CD14-positive monocyte (primary cell): ENCODE data around the gene OR7C1. TPM values are rescaled to one million over a fixed set of nuclear protein-coding genes. Genes with fewer than 3 reads are reported as not detected.
A peak's percentile ranks its signal among the peaks of the same experiment; 100 is the strongest.

ENCODE experiments used
- DNase-seq, 3 donors: peaks; one replicate each; pipeline ENCODE4 v3.0.0-alpha.2; 2011 to 2022
- H2AFZ ChIP-seq: 2 replicates; pipeline ENCODE4 v1.6.0; 2012; ENCODE audit warnings: mild to moderate bottlenecking, low read depth, low read length, inconsistent platforms; ENCODE audit not compliant: insufficient read depth, poor library complexity, severe bottlenecking
- H3K27ac ChIP-seq, 2 donors: 1 replicate in 1 of 2; 2 replicates in 1 of 2; pipeline ENCODE4 v1.5.1; 2012 to 2013; ENCODE audit warnings: low read length in 2 of 2, control low read depth in 1 of 2, inconsistent platforms in 1 of 2, low read depth in 1 of 2, mild to moderate bottlenecking in 1 of 2
- H3K27me3 ChIP-seq, 2 donors: one replicate each; pipeline versions ENCODE4 v1.6.0 to v1.6.1; 2011 to 2013; ENCODE audit warnings: low read length in 2 of 2; ENCODE audit not compliant: control insufficient read depth in 2 of 2, insufficient read depth in 2 of 2
- H3K36me3 ChIP-seq, 2 donors: replicated peaks in 1 of 2; 1 replicate in 1 of 2; 2 replicates in 1 of 2; pipeline versions ENCODE4 v1.5.1 to v1.6.1; 2012 to 2013; ENCODE audit warnings: low read length in 2 of 2, control low read depth in 1 of 2, inconsistent platforms in 1 of 2, mild to moderate bottlenecking in 1 of 2; ENCODE audit not compliant: insufficient read depth in 2 of 2, control insufficient read depth in 1 of 2
- H3K4me1 ChIP-seq, 2 donors: 1 replicate in 1 of 2; 2 replicates in 1 of 2; pipeline versions ENCODE4 v1.5.1 to v1.6.1; 2012 to 2013; ENCODE audit warnings: low read length in 2 of 2, control low read depth in 1 of 2, inconsistent platforms in 1 of 2, mild to moderate bottlenecking in 1 of 2, moderate library complexity in 1 of 2; ENCODE audit not compliant: insufficient read depth in 2 of 2, control insufficient read depth in 1 of 2
- H3K4me2 ChIP-seq: replicated peaks from 2 replicates; pipeline ENCODE3; 2012; ENCODE audit warnings: low read length, moderate library complexity, mild to moderate bottlenecking; ENCODE audit not compliant: poor library complexity, severe bottlenecking; ENCODE audit errors: extremely low read depth
- H3K4me3 ChIP-seq, 3 experiments: fragments of 200-600 bp in 1 of 3; sonication (generic) in 1 of 3; replicated peaks in 1 of 3; 1 replicate in 2 of 3; 2 replicates in 1 of 3; pipeline ENCODE4 v1.5.1; 2011 to 2013; ENCODE audit warnings: low read length in 3 of 3, mild to moderate bottlenecking in 3 of 3, control low read depth in 2 of 3, low read depth in 2 of 3, inconsistent platforms in 1 of 3, moderate library complexity in 1 of 3
- H3K79me2 ChIP-seq: 2 replicates; pipeline ENCODE4 v1.6.0; 2012; ENCODE audit warnings: mild to moderate bottlenecking, control low read depth, inconsistent platforms, low read length, moderate library complexity; ENCODE audit not compliant: insufficient read depth
- H3K9ac ChIP-seq: 2 replicates; pipeline ENCODE4 v1.6.0; 2017; ENCODE audit warnings: low read length, mild to moderate bottlenecking; ENCODE audit not compliant: insufficient read depth, poor library complexity, severe bottlenecking
- H3K9me3 ChIP-seq, 2 donors: replicated peaks in 1 of 2; 1 replicate in 1 of 2; 2 replicates in 1 of 2; pipeline versions ENCODE4 v1.5.1 to v1.6.1; 2012 to 2013; ENCODE audit warnings: low read length in 2 of 2, control low read depth in 1 of 2; ENCODE audit not compliant: control insufficient read depth in 1 of 2, insufficient read depth in 1 of 2
- H4K20me1 ChIP-seq: 2 replicates; pipeline ENCODE4 v1.6.0; 2012; ENCODE audit warnings: mild to moderate bottlenecking, low read length, control low read depth, moderate library complexity; ENCODE audit not compliant: insufficient read depth
- H3K27ac Mint-ChIP-seq, 7 donors: one replicate each; pipeline ENCODE4 v1.8.0; 2020; ENCODE audit warnings: mild to moderate bottlenecking in 7 of 7, mixed read lengths in 7 of 7, moderate library complexity in 6 of 7, inconsistent platforms in 2 of 7
- H3K27me3 Mint-ChIP-seq, 3 donors: one replicate each; pipeline ENCODE4 v1.8.0; 2021 to 2022; ENCODE audit warnings: low read depth in 3 of 3, mild to moderate bottlenecking in 3 of 3, mixed read lengths in 3 of 3, moderate library complexity in 3 of 3, inconsistent platforms in 1 of 3
- H3K36me3 Mint-ChIP-seq, 2 donors: one replicate each; pipeline ENCODE4 v1.8.0; 2020; ENCODE audit warnings: mixed read lengths in 2 of 2, inconsistent platforms in 1 of 2, mild to moderate bottlenecking in 1 of 2
- H3K4me1 Mint-ChIP-seq: one replicate; pipeline ENCODE4 v1.8.0; 2020; ENCODE audit warnings: mild to moderate bottlenecking, mixed read lengths
- H3K4me3 Mint-ChIP-seq, 2 donors: one replicate each; pipeline ENCODE4 v1.8.0; 2020; ENCODE audit warnings: mild to moderate bottlenecking in 2 of 2, mixed read lengths in 2 of 2, moderate library complexity in 1 of 2
- H3K9me3 Mint-ChIP-seq, 7 donors: one replicate each; pipeline ENCODE4 v1.8.0; 2020 to 2022; ENCODE audit warnings: mixed read lengths in 7 of 7, mild to moderate bottlenecking in 6 of 7, moderate library complexity in 6 of 7, inconsistent platforms in 2 of 7
- WGBS: methylation state at CpG from one replicate; pipeline ENCODE4 v1.1.5; 2013; ENCODE audit warnings: missing lambda C conversion rate; ENCODE audit not compliant: insufficient coverage; 5-methylcytosine and 5-hydroxymethylcytosine counted together
- intact Hi-C, 2 donors: fragments of 100-400 bp; cut with micrococcal nuclease; formaldehyde crosslinking; loops; one replicate each; pipeline versions ENCODE4 v1.15.0 to v1.15.1; 2023
- polyA plus RNA-seq, 3 donors: library from polyadenylated mRNA; depleted of rRNA in 1 of 3; unstranded in 2 of 3; stranded (reverse) in 1 of 3; fragments of 300-500 nt in 2 of 3; fragments of >200 nt in 1 of 3; fragmentation: Illumina TruSeq in 2 of 3; gene quantifications; 1 replicate in 2 of 3; 2 replicates in 1 of 3; pipeline ENCODE4 v1.2.3, GENCODE V29; 2012 to 2021
- TF ChIP-seq, protein P1 (sequence below): fragments of 200-600 bp; IDR thresholded peaks from one replicate; pipeline ENCODE4 v1.8.0; 2022; ENCODE audit warnings: antibody characterized with exemption, mild to moderate bottlenecking

Gene OR7C1
- polyA plus RNA-seq, 3 donors, result 0.02 to 0.15 TPM; not detected in 1

DNA sequence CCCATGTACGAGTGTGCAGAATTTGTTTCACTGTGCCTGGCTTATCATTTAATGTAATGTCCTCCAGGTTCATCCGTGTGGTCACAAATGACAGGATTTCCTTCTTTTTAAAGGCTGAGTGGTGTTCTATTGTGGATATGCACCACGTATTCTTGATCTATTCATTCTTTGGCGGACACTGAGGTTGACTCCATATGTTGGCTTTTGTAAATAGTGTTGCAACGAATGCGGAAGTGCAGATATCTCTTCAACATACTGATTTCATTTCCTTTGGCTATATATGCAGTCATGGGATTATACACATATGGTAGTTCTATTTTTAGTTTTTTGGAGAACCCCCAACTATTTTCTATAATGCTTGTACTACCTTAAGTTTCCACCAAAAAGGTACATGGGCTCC, 13.0 kb downstream of the OR7C1 start:
- TF ChIP-seq, protein P1, sequence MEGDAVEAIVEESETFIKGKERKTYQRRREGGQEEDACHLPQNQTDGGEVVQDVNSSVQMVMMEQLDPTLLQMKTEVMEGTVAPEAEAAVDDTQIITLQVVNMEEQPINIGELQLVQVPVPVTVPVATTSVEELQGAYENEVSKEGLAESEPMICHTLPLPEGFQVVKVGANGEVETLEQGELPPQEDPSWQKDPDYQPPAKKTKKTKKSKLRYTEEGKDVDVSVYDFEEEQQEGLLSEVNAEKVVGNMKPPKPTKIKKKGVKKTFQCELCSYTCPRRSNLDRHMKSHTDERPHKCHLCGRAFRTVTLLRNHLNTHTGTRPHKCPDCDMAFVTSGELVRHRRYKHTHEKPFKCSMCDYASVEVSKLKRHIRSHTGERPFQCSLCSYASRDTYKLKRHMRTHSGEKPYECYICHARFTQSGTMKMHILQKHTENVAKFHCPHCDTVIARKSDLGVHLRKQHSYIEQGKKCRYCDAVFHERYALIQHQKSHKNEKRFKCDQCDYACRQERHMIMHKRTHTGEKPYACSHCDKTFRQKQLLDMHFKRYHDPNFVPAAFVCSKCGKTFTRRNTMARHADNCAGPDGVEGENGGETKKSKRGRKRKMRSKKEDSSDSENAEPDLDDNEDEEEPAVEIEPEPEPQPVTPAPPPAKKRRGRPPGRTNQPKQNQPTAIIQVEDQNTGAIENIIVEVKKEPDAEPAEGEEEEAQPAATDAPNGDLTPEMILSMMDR, result no peak
- no CpG with 5 or more reads among the region's 6 CpGs for WGBS
- Mint-ChIP-seq H3K4me3 (no peak overlapping the region), H3K27me3 (peaks cover 1 to 5% (median 4%) of the 10 kb centered on the region in 3 donors), H3K9me3 (peaks cover 0 to 7% (median 3%) of the 10 kb centered on the region in 7 donors), H3K4me1 (peaks cover 10% of the 10 kb centered on the region), H3K36me3 (no peaks in the 10 kb centered on the region), H3K27ac (peak overlapping the region in 1 of 7 donors; percentile 28)
- Histone ChIP-seq H3K4me3 (peak overlapping the region in 1 of 3 experiments; percentile 4), H4K20me1 (no peaks in the 10 kb centered on the region), H3K27ac (no peak overlapping the region), H3K79me2 (no peaks in the 10 kb centered on the region), H3K4me2 (peak overlapping the region; percentile 26), H2AFZ (no peak overlapping the region), H3K9me3 (no peaks in the 10 kb centered on the region), H3K9ac (no peak overlapping the region), H3K36me3 (no peaks in the 10 kb centered on the region), H3K27me3 (no peaks in the 10 kb centered on the region), H3K4me1 (peaks cover 6 to 11% of the 10 kb centered on the region in 2 donors)
- peak; percentile 26 to 52 (median 38) for DNase-seq
- intact Hi-C loops, result no loop called here

DNA sequence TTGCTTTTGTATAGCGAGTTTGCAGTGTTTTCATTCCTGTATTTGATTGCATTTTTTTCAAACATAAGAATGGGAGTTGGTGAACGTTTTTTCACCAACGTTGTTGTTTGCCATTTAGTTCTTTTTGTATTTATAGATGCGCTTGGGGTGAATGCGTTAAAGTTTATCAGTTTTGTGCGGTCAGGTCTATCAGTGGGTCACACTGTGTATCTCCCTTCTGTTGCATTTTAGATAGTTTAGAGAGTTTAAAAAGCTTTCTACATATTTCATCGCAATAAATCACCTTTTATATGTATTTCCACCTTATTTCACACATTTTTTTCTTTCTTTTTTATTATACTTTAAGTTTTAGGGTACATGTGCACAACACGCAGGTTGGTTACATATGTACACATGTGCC, 16.4 kb downstream of the OR7C1 start:
- H3K9me3 ChIP-seq, result no peaks in the 10 kb centered on the region
- intact Hi-C loops, result no loop called here
- no peaks in the 10 kb centered on the region for H4K20me1 ChIP-seq
- no peak overlapping the region for H3K4me2 ChIP-seq
- no peaks in the 10 kb centered on the region for H3K79me2 ChIP-seq
- 87% methylated on average over 3 of the region's 8 CpGs for WGBS
- Mint-ChIP-seq H3K36me3 (no peaks in the 10 kb centered on the region), H3K4me1 (peaks cover 10% of the 10 kb centered on the region), H3K27me3 (peaks cover 1 to 5% (median 2%) of the 10 kb centered on the region in 3 donors), H3K27ac (no peak overlapping the region), H3K9me3 (peaks cover 0 to 8% (median 1%) of the 10 kb centered on the region in 7 donors), H3K4me3 (no peak overlapping the region)
- peaks cover 6 to 11% of the 10 kb centered on the region in 2 donors for H3K4me1 ChIP-seq
- DNase-seq, result no peak
- H3K27ac ChIP-seq, result no peak overlapping the region
- H2AFZ ChIP-seq, result no peak overlapping the region
- TF ChIP-seq, protein P1, result no peak
- no peaks in the 10 kb centered on the region for H3K27me3 ChIP-seq
- H3K4me3 ChIP-seq, result no peak overlapping the region
- no peaks in the 10 kb centered on the region for H3K36me3 ChIP-seq
- no peak overlapping the region for H3K9ac ChIP-seq
